SJCRH30 (cell line): ENCODE measurements around the gene RITA1. TPM values are rescaled to one million over a fixed set of nuclear protein-coding genes. Genes with fewer than 3 reads are reported as not detected.
A peak's percentile ranks its signal among the peaks of the same experiment; 100 is the strongest.

Experiments
- DNase-seq, 2 experiments: peaks; one replicate each; pipeline ENCODE4 v3.0.0-alpha.2; 2015 to 2020
- H3K27ac ChIP-seq: fragments of 250-450 bp; sonication (Bioruptor Pico); 2 replicates; pipeline ENCODE4 v1.5.1; 2020; ENCODE audit warnings: mild to moderate bottlenecking, moderate library complexity
- H3K27me3 ChIP-seq: fragments of 250-450 bp; sonication (Bioruptor Pico); 2 replicates; pipeline ENCODE4 v1.5.1; 2020; ENCODE audit warnings: mild to moderate bottlenecking, moderate library complexity
- H3K36me3 ChIP-seq: fragments of 250-450 bp; sonication (Bioruptor Pico); 2 replicates; pipeline ENCODE4 v1.5.1; 2020; ENCODE audit warnings: mild to moderate bottlenecking, moderate library complexity
- H3K4me1 ChIP-seq: fragments of 250-450 bp; sonication (Bioruptor Pico); 2 replicates; pipeline ENCODE4 v1.5.1; 2020; ENCODE audit warnings: mild to moderate bottlenecking, moderate library complexity
- H3K4me3 ChIP-seq: fragments of 250-450 bp; sonication (Bioruptor Pico); 2 replicates; pipeline ENCODE4 v1.5.1; 2020; ENCODE audit warnings: mild to moderate bottlenecking, moderate library complexity
- H3K9me3 ChIP-seq: fragments of 250-450 bp; sonication (Bioruptor Pico); replicated peaks from 2 replicates; pipeline ENCODE4 v1.5.1; 2020; ENCODE audit warnings: mild to moderate bottlenecking, moderate library complexity
- total RNA-seq: library from RNA; depleted of rRNA; stranded (reverse); fragments of >200 nt; shearing (Covaris generic); gene quantifications from 2 replicates; pipeline ENCODE4 v1.2.3, GENCODE V29; 2014

RITA1 gene
- total RNA-seq, 1 experiment from 2014 or later, result 22.0 TPM

GRCh38 chr12:113146999-113147398 is 38.5 kb upstream of the RITA1 start:
- Histone ChIP-seq H3K27me3 (peaks cover 2% of the 10 kb centered on the region; the same call in 1 of the 2 replicates), H3K27ac (no peak overlapping the region), H3K4me3 (no peak overlapping the region), H3K36me3 (no peaks in the 10 kb centered on the region), H3K9me3 (no peaks in the 10 kb centered on the region), H3K4me1 (no peaks in the 10 kb centered on the region)
- DNase-seq, result no peak

- H3K27me3 ChIP-seq, result peaks cover 2% of the 10 kb centered on the region; the same call in 1 of the 2 replicates
- H3K4me3 ChIP-seq, result no peak within 1 kb of the TSS
- H3K4me1 ChIP-seq, result no peaks in the 10 kb centered on the region
- no peak within 1 kb of the TSS for H3K27ac ChIP-seq
- no peaks in the 10 kb centered on the region for H3K9me3 ChIP-seq
- no peaks in the 10 kb centered on the region for H3K36me3 ChIP-seq
- peak; percentile 83 to 84 for DNase-seq
Measured at GRCh38 chr12:113149361-113150150, 36.0 kb upstream of the RITA1 start, which contains the start of gene CFAP73. TSS of gene CFAP73 (plus strand) at chr12:113149724. CDS start at chr12:113149858, 134 bp downstream.

DNA sequence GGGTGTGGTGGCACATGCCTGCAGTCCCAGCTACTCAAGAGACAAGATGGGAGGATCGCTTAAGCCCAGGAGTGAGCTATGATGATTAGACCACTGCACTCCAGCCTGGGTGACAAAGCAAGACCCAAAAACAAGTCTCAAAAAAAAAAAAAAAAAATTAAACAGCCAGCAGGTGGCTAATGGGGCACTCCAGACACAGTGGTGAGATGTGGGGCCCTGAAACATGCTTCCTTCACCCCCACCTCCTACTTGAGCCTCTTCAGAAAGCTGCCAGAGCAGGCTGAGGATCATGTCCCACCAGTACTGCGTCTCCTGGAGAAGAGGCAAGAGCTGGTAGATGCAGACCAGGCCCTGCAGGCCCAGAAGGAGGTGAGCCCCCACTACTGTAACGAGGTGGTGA is 33.9 kb upstream of the RITA1 start:
- Histone ChIP-seq H3K4me3 (no peak overlapping the region), H3K27me3 (peaks cover 2% of the 10 kb centered on the region; the same call in 1 of the 2 replicates), H3K4me1 (no peaks in the 10 kb centered on the region), H3K36me3 (no peaks in the 10 kb centered on the region), H3K9me3 (no peaks in the 10 kb centered on the region), H3K27ac (no peak overlapping the region)
- DNase-seq, result no peak

DNA sequence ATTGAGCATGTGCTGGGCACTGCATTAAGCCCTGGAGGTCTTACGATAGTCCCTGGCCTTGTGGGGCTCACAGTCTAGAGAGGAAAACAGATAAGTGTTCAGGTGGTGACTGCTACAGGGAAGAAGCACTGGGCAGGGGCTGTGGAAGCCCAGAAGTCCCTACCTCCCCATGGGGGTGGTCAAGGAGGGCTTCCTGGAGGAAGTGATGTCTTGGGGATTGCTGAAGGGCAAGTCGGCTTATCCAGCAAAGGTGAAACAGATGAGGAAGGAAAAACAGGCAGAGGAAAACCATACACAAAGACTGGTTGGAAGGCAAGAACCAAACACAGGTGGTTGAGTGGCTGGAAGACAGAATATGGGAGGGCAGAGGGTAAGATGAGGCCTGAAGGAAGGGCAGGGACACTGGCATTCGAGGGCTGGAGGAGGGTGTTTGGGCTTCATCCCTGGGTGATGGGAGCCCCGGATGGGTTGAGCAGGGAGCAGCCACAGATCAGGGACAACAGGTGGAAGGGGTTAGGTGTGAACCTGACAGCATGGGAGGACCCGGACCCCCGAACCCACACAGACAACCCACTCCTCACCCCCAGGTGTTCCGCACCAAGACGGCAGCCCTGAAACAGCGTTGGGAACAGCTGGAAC is 33.2 kb upstream of the RITA1 start:
- DNase-seq, result no peak
- Histone ChIP-seq H3K36me3 (no peaks in the 10 kb centered on the region), H3K4me1 (no peaks in the 10 kb centered on the region), H3K27ac (no peak overlapping the region), H3K27me3 (peaks cover 2% of the 10 kb centered on the region; the same call in 1 of the 2 replicates), H3K4me3 (no peak overlapping the region), H3K9me3 (no peaks in the 10 kb centered on the region)

DNA sequence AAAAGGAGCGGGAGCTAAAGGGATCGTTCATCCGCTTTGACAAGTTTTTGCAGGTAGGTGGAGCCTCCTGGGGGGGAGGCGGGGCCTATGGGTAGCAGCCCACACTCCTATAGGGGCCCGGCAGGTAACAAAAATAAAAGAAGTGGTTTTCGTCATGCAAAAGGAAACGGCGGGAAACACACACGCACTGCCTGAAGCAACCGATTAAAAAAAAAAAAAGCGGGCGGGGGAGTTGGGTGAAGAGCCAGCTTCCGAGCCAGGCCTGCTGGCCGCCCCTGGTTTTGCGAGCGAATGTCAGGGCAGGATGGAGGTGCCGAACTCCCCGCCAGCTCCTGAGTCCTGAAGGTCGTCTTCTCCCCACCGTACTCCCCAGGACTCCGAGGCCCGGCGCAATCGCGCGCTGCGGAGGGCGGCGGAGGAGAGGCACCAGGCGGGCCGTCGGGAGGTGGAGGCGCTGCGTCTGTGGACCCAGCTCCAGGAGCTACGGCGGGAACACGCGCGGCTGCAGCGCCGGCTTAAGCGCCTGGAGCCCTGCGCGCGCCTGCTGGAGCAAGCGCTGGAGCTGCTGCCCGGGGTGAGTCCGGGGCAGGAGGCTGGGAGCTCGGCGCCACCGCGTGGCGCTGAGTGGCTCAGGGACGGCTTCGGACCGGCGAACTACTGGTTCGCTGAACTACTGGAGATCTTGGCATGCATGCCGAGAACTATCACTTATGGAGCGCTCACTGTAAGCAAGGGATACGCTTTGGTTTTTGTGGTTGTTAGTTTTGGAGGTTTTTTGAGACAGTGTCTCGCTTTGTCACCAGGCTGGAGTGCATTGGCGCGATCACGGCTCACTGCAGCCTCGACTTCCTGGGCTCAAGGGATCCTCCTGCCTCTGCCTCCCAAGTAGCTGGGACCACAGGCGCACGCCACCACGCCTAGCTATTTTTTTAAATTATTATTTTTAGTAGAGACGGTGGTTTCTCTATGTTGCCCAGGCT is 32.4 kb upstream of the RITA1 start:
- Histone ChIP-seq H3K27ac (no peak overlapping the region), H3K36me3 (peaks cover under 1% of the 10 kb centered on the region; the same call in 1 of the 2 replicates), H3K4me1 (no peaks in the 10 kb centered on the region), H3K27me3 (peaks cover 2% of the 10 kb centered on the region; the same call in 1 of the 2 replicates), H3K9me3 (no peaks in the 10 kb centered on the region), H3K4me3 (no peak overlapping the region)
- no peak for DNase-seq

DNA sequence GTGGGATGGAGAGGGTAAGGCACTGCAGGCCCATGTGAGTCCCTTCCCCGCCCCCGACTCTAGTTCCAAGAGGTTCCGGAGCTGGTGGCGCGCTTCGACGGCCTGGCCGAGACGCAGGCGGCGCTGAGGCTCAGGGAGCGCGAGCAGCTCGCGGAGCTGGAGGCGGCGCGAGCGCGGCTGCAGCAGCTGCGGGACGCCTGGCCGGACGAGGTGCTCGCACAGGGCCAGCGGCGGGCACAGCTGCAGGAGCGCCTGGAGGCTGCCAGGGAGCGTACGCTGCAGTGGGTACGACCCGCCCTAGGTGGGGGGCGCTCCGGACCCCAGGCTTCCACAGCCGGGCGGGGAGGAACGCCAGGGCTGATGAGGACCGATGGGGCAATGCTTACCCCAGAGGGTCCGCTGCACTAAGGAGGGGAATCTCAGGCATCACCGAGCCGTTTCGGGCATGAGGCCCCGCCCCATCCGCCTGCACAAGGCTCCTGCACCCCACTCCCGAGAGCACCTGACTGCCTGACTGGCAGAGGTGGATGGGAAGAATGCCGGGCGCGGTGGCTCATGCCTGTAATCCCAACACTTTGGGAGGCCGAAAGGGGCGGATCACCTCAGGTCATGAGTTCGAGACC is 31.1 kb upstream of the RITA1 start:
- Histone ChIP-seq H3K4me3 (no peak overlapping the region), H3K36me3 (peaks cover 13% of the 10 kb centered on the region; the same call in 1 of the 2 replicates), H3K9me3 (no peaks in the 10 kb centered on the region), H3K27ac (no peak overlapping the region), H3K4me1 (no peaks in the 10 kb centered on the region), H3K27me3 (peaks cover 2% of the 10 kb centered on the region; the same call in 1 of the 2 replicates)
- DNase-seq, result peak; percentile 36 to 39

GRCh38 chr12:113155060-113155459 is 30.5 kb upstream of the RITA1 start:
- no peak for DNase-seq
- Histone ChIP-seq H3K36me3 (peaks cover 16% of the 10 kb centered on the region; the same call in 1 of the 2 replicates), H3K4me3 (no peak overlapping the region), H3K9me3 (no peaks in the 10 kb centered on the region), H3K27me3 (peaks cover 2% of the 10 kb centered on the region; the same call in 1 of the 2 replicates), H3K4me1 (no peaks in the 10 kb centered on the region), H3K27ac (no peak overlapping the region)

DNA sequence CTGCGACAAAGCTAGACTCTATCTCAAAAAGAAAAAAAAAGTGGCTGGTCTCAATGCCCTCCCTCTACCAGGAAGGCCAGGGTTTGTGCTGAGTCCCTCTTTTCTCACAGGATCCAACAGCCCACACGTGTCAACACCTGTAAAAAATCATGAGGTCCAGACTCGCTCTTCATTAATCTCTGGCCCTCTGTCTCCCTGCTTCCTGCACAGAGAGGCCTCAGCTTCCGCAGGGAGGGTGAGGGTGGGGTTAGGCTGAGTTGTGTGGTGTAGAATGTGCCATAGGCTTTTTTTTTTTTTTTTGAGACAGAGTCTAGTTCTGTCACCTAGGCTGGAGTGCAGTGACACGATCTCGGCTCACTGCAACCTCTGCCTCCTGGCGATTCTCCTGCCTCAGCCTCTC is 29.9 kb upstream of the RITA1 start:
- no peaks in the 10 kb centered on the region for H3K4me1 ChIP-seq
- H3K27me3 ChIP-seq, result peaks cover 2% of the 10 kb centered on the region; the same call in 1 of the 2 replicates
- peaks cover 20% of the 10 kb centered on the region; the same call in 1 of the 2 replicates for H3K36me3 ChIP-seq
- H3K27ac ChIP-seq, result no peak overlapping the region
- H3K9me3 ChIP-seq, result no peaks in the 10 kb centered on the region
- DNase-seq, result no peak
- no peak overlapping the region for H3K4me3 ChIP-seq

DNA sequence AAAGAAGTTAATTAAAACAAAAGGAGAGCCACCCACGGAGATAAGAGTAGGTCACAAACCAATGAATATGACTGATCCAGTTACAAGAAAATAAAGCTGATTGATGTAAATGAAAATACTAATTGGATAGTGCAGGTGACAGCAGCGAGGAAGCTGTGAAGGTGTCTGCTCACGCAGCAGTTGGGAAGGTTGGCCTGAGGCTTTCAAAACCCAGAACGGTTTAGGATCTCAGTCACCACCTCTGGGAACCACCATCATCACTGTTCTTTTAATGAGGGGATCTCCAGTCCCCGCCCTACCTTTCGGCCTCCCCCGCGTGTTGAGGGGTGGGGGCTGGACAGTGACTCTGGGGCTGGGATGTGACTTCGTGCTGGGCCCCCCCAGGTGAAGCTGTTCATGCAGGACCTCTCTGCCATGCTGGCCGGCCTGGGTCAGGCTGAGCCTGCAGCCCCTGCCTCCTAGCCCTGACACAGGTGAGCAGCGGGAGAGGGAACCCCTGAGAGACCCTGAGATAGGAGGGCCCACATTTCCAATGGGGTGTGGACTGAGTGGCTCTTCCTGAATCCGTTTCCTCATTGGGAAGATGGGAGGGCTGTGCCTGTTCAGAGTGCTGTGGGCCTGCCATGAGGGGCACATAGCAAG is 28.2 kb upstream of the RITA1 start:
- H3K9me3 ChIP-seq, result no peaks in the 10 kb centered on the region
- peaks cover 2% of the 10 kb centered on the region; the same call in 1 of the 2 replicates for H3K27me3 ChIP-seq
- H3K4me1 ChIP-seq, result peaks cover 6% of the 10 kb centered on the region
- no peak for DNase-seq
- peaks cover 23% of the 10 kb centered on the region; the same call in 1 of the 2 replicates for H3K36me3 ChIP-seq
- H3K27ac ChIP-seq, result no peak overlapping the region
- H3K4me3 ChIP-seq, result no peak overlapping the region

DNA sequence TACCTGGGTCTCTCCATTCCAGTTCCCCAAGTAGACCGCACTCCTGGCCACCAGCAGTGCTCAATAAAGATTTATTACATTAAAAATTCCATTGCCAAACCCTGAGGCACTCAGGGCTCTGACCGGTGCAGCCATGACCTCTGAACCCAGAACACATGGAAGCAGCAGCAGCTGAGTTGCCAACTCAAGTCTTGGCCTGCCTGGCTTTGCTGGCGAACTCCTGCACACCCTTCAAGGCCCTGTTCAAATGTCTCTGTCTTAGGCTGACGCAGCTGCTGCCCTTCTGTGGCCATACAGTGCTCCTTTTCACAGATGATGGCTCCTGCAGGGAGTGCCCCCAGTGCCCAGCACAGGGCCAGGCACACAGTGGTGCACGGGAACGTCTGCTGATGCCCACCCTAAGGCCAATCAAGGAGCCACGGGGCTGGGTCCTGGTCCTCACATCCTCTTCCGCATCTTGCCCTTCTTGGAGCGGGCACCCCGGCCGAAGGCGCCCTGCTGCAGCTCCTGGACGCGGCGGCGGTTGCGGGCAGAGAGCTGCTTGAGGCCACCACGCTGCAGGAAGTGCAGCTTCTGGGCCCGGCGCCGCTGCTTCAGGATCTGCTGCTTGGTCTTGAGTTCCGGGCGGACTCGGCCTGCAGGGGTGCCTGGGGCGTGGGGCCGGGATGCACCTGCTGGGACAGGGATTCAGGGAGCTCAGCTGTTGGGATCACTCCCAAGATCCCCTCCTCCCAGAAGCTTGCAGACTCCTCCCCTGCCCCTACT is 26.9 kb upstream of the RITA1 start:
- no peak overlapping the region for H3K27ac ChIP-seq
- no peak for DNase-seq
- H3K4me1 ChIP-seq, result peaks cover 12% of the 10 kb centered on the region
- no peaks in the 10 kb centered on the region for H3K9me3 ChIP-seq
- H3K36me3 ChIP-seq, result peaks cover 26% of the 10 kb centered on the region; the same call in 1 of the 2 replicates
- no peaks in the 10 kb centered on the region for H3K27me3 ChIP-seq
- H3K4me3 ChIP-seq, result no peak overlapping the region

GRCh38 chr12:113159937-113160336 is 25.6 kb upstream of the RITA1 start:
- H3K9me3 ChIP-seq, result no peaks in the 10 kb centered on the region
- H3K27ac ChIP-seq, result no peak overlapping the region
- peaks cover 12% of the 10 kb centered on the region for H3K4me1 ChIP-seq
- no peak for DNase-seq
- H3K36me3 ChIP-seq, result peaks cover 30% of the 10 kb centered on the region; the same call in 1 of the 2 replicates
- H3K27me3 ChIP-seq, result no peaks in the 10 kb centered on the region
- no peak overlapping the region for H3K4me3 ChIP-seq

DNA sequence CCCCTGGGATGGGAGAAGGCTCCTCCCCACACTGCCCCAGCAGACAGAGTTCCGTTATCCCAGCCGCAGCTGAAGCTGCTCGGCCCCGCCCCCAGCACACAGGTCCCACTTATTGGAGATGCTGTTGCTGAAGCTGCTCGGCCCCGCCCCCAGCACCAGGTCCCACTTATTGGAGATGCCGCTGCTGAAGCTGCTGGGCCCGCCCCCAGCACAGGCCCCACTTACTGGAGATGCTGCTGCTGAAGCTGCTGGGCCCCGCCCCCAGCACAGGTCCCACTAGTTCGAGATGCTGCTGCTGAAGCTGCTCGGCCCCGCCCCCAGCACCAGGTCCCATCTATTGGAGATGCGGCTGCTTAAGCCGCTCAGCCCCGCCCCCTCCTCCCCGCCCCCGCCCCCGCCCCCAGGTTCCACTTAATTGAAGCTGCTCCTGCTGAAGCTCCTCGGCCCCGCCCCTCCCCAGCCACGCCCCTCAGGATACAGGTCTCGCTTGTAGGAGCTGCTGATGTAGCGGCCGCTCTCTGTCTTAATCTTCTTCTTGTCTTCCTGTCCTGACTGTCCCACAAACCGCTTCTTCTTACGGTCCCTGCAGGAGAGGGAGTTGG is 24.0 kb upstream of the RITA1 start:
- H3K36me3 ChIP-seq, result peaks cover 34% of the 10 kb centered on the region; the same call in 1 of the 2 replicates
- no peak overlapping the region for H3K4me3 ChIP-seq
- DNase-seq, result peak; percentile 48 to 54
- H3K27ac ChIP-seq, result peak overlapping the region; percentile 53; the same call in 1 of the 2 replicates
- H3K9me3 ChIP-seq, result no peaks in the 10 kb centered on the region
- H3K27me3 ChIP-seq, result no peaks in the 10 kb centered on the region
- H3K4me1 ChIP-seq, result peaks cover 12% of the 10 kb centered on the region
